ENCODE results near the gene CEP20. TPM values are rescaled to one million over a fixed set of nuclear protein-coding genes. Genes with fewer than 3 reads are reported as not detected.
A peak's percentile ranks its signal among the peaks of the same experiment; 100 is the strongest.

CEP20 gene
- total and polyA plus RNA-seq, 2 donors (not counting 1 experiment from before 2014, with no cell fraction given): 14.2 to 30.2 TPM

DNA sequence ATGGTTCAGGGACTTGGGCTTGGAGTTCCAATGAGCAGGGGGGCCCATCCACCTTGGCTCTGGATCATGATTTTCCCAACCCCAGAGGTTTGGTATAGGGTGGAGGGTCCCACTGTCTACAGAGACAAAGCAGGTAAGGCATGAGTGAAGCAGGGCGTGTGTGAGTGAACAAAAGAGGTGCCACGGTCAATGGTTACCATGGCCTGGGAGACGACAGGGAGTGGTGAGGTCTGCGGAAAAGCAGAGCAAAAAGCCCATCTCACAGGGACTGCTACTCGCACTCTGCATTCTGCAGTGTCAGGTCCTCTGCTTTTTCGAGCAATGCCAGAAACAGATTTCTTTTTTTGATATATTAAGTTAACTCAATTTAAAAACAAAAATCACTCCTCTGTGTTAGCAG lies 56.2 kb downstream of the CEP20 start:
- CTCF ChIA-PET: no interaction called here
- Histone ChIP-seq H3K36me3 (replicated peaks in 1 of 2; ENCODE audit: control extremely low read depth in 1 of 2, control insufficient read depth in 1 of 2, extremely low read depth in 1 of 2, insufficient read depth in 2 of 2, low read length in 1 of 2) (no peaks in the 10 kb centered on the region), H3K4me2 (replicated peaks; ENCODE audit: low read depth, low read length, poor library complexity, severe bottlenecking) (no peak overlapping the region), H3K4me1 (ENCODE audit: control insufficient read depth in 2 of 2, insufficient read depth in 2 of 2, low read length in 2 of 2) (peaks cover 8 to 16% of the 10 kb centered on the region in 2 donors), H2AFZ (ENCODE audit: insufficient read depth, low read depth, low read length, poor library complexity, severe bottlenecking) (no peak overlapping the region), H3K79me2 (ENCODE audit: control insufficient read depth, insufficient read depth, low read length) (no peaks in the 10 kb centered on the region), H3K4me3 (ENCODE audit: control extremely low read depth in 1 of 5, extremely low read depth in 1 of 5, insufficient read depth in 1 of 5, low read depth in 2 of 5, low read length in 4 of 5) (no peak overlapping the region), H3K27ac (ENCODE audit: low read length in 2 of 2) (no peak overlapping the region), H3K9me3 (ENCODE audit: control extremely low read depth in 1 of 3, control insufficient read depth in 2 of 3, insufficient read depth in 1 of 3, low read length in 2 of 3) (no peaks in the 10 kb centered on the region), H3K27me3 (replicated peaks in 1 of 4; ENCODE audit: control extremely low read depth in 1 of 4, control insufficient read depth in 3 of 4, insufficient read depth in 4 of 4, low read length in 3 of 4) (no peaks in the 10 kb centered on the region), H3K9ac (ENCODE audit: low read length) (no peak overlapping the region), H4K20me1 (ENCODE audit: control insufficient read depth, insufficient read depth, low read length, poor library complexity, severe bottlenecking) (no peaks in the 10 kb centered on the region)
- Mint-ChIP-seq H3K4me1 (peaks cover 13% of the 10 kb centered on the region), H3K4me3 (no peak overlapping the region), H3K27ac (no peak overlapping the region), H3K9me3 (ENCODE audit: insufficient read depth) (no peaks in the 10 kb centered on the region), H3K27me3 (no peaks in the 10 kb centered on the region)
- TF ChIP-seq, protein P1, sequence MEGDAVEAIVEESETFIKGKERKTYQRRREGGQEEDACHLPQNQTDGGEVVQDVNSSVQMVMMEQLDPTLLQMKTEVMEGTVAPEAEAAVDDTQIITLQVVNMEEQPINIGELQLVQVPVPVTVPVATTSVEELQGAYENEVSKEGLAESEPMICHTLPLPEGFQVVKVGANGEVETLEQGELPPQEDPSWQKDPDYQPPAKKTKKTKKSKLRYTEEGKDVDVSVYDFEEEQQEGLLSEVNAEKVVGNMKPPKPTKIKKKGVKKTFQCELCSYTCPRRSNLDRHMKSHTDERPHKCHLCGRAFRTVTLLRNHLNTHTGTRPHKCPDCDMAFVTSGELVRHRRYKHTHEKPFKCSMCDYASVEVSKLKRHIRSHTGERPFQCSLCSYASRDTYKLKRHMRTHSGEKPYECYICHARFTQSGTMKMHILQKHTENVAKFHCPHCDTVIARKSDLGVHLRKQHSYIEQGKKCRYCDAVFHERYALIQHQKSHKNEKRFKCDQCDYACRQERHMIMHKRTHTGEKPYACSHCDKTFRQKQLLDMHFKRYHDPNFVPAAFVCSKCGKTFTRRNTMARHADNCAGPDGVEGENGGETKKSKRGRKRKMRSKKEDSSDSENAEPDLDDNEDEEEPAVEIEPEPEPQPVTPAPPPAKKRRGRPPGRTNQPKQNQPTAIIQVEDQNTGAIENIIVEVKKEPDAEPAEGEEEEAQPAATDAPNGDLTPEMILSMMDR (IDR thresholded peaks at IDR 0.05): no peak
- no peak for TF ChIP-seq EZH2 (IDR thresholded peaks at IDR 0.05; ENCODE audit: borderline replicate concordance, insufficient read depth, low read depth, low read length, poor library complexity, severe bottlenecking)
- DNase-seq: no peak
- intact Hi-C loops (cut with micrococcal nuclease): no loop called here
- 93% methylated on average over 4 of the region's 6 CpGs for WGBS (ENCODE audit: insufficient coverage)
- POLR2A ChIA-PET: no interaction called here
- ATAC-seq (ENCODE audit: low read depth): no peak

DNA sequence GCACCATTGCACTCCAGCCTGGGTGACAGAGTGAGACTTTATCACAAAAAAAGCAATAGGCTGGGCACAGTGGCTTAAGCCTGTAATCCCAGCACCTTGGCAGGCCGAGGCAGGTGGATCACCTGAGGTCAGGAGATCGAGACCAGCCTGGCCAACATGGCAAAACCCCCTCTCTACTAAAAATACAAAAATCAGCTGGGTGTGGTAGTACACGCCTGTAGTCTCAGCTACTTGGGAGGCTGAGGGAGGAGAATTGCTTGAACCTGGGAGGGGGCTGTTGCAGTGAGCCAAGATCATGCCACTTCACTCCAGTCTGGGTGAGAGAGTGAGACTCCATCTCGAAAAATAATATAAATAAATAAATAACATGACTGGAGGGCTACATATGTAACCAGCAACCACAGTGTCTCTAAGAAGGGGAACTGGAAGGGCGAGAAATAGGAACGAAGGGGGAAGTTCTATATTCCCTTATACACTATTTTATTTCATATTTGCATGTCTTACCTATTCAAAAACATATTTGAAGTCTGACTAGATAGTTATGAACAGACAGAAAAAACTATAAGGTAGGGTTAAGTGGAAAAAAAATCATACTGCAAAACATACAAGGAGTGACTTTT lies 57.5 kb downstream of the CEP20 start:
- Mint-ChIP-seq H3K27ac (no peak overlapping the region), H3K4me3 (no peak overlapping the region), H3K4me1 (peaks cover 13% of the 10 kb centered on the region), H3K9me3 (ENCODE audit: insufficient read depth) (no peaks in the 10 kb centered on the region), H3K27me3 (no peaks in the 10 kb centered on the region)
- H3K79me2 ChIP-seq (ENCODE audit: control insufficient read depth, insufficient read depth, low read length): no peaks in the 10 kb centered on the region
- H3K27me3 ChIP-seq (replicated peaks in 1 of 4; ENCODE audit: control extremely low read depth in 1 of 4, control insufficient read depth in 3 of 4, insufficient read depth in 4 of 4, low read length in 3 of 4): no peaks in the 10 kb centered on the region
- H3K4me2 ChIP-seq (replicated peaks; ENCODE audit: low read depth, low read length, poor library complexity, severe bottlenecking): peak overlapping the region; percentile 15
- WGBS (ENCODE audit: insufficient coverage): no CpG with 5 or more reads among the region's 6 CpGs
- ATAC-seq (ENCODE audit: low read depth) (no peak), DNase-seq (no peak)
- H3K9me3 ChIP-seq (ENCODE audit: control extremely low read depth in 1 of 3, control insufficient read depth in 2 of 3, insufficient read depth in 1 of 3, low read length in 2 of 3): no peaks in the 10 kb centered on the region
- no peak overlapping the region for H3K9ac ChIP-seq (ENCODE audit: low read length)
- no peak for TF ChIP-seq EZH2 (IDR thresholded peaks at IDR 0.05; ENCODE audit: borderline replicate concordance, insufficient read depth, low read depth, low read length, poor library complexity, severe bottlenecking)
- TF ChIP-seq, protein P1 (IDR thresholded peaks at IDR 0.05): no peak
- intact Hi-C loops (cut with micrococcal nuclease): no loop called here
- POLR2A ChIA-PET: interaction anchor here (0.6 kb wide), 1 partner anchor 223 kb away, joined by 3 read pairs; no protein-coding TSS in a partner anchor
- H3K4me3 ChIP-seq (ENCODE audit: control extremely low read depth in 1 of 5, extremely low read depth in 1 of 5, insufficient read depth in 1 of 5, low read depth in 2 of 5, low read length in 4 of 5): no peak overlapping the region
- no peak overlapping the region for H3K27ac ChIP-seq (ENCODE audit: low read length in 2 of 2)
- CTCF ChIA-PET: no interaction called here
- no peaks in the 10 kb centered on the region for H3K36me3 ChIP-seq (replicated peaks in 1 of 2; ENCODE audit: control extremely low read depth in 1 of 2, control insufficient read depth in 1 of 2, extremely low read depth in 1 of 2, insufficient read depth in 2 of 2, low read length in 1 of 2)
- no peak overlapping the region for H2AFZ ChIP-seq (ENCODE audit: insufficient read depth, low read depth, low read length, poor library complexity, severe bottlenecking)
- no peaks in the 10 kb centered on the region for H4K20me1 ChIP-seq (ENCODE audit: control insufficient read depth, insufficient read depth, low read length, poor library complexity, severe bottlenecking)
- H3K4me1 ChIP-seq (ENCODE audit: control insufficient read depth in 2 of 2, insufficient read depth in 2 of 2, low read length in 2 of 2): peaks cover 8 to 16% of the 10 kb centered on the region in 2 donors

Data from B cell (primary cell).